GF-D8 (cell line): ENCODE data around the gene ECD.

ENCODE experiments used
- DNase-seq: peaks from one replicate; lab custom pipeline; 2025; lab: John Stamatoyannopoulos, UW

The ECD gene

GRCh38 chr10:73167783-73168464 is at the start of gene ECD, which contains the start of gene FAM149B1:
TSS of gene ECD (minus strand) at chr10:73168008. CDS start at chr10:73163937, 4,071 bp downstream.
TSS of gene FAM149B1 (plus strand) at chr10:73168119. CDS start at chr10:73168340, 221 bp downstream.
- DNase-seq = peak; percentile 75

- DNase-seq = no peak
Observed at GRCh38 chr10:73215749-73216148, 47.9 kb upstream of the ECD start.

GRCh38 chr10:73211106-73211811 is 43.5 kb upstream of the ECD start:
- DNase-seq = no peak

DNA sequence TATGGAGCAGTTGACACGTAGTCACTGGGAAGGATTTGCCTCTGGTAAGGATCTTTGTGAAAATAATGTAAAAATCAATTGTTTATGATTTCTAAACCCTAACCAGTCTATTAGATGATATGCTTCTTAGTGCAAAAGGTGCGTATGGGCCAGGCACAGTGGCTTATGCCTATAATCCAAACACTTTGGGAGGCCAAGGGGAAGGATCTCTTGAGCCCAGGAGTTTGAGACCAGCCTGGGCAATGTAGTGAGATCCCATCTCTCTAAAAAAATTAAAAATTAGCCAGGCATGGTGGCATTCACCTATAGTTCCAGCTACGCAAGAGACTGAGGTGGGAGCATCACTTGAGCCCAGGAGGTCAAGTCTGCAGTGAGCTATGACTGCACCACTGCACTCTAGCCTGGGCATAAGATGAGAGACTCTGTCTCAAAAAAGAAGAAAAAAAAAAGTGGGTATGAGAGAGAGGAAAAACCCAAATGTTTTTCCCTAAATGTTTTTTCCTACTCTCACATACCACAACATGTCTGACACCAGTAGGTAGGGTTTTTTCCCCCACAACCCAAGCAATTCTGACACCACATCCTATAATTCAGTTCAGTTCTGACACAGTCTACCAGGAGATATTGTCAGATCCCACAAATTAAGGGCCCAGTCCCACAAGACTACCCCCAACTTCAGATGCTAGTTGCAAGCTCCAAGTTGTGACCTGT is 42.7 kb upstream of the ECD start:
- DNase-seq = no peak

DNA sequence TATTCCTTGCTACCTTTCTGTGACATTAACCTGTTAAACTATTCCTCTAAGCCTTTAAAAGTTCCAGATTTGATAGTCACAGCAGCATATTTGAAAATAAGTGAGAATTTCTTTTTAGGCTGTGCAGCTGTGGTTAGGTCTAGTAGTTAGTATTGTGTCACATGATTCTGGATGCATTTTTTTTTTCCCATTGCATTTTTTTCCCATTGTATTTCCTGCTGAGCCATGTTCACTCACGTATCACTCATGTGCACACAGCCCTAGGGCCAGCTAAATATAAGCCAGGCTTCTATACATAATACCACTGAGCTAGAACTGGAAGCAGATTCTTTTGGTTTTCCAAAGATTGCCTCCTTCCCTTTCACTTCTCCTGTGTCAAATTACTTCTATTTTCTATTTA is 41.9 kb upstream of the ECD start:
- no peak for DNase-seq

GRCh38 chr10:73207883-73208282 is 40.1 kb upstream of the ECD start:
- no peak for DNase-seq

- no peak for DNase-seq
Observed at GRCh38 chr10:73206385-73206784, 38.6 kb upstream of the ECD start.

DNA sequence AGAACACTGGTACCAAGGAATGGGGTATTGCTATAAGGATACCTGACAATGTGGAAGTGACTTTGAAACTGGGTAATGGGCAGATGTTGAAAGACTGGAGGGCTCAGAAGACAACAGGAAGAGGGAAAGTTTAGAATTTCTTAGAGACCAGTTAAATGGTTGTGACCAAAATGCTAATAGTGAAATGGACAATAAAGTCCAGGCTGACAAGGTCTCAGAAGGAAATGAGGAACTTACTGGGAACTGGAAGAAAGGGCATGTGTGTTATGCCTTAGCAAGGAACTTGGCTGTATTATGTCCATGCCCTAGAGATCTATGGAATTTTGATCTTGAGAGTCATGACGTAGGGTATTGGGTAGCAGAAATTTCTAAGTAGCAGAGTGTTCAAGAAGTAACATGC is 38.1 kb upstream of the ECD start:
- DNase-seq = no peak

DNA sequence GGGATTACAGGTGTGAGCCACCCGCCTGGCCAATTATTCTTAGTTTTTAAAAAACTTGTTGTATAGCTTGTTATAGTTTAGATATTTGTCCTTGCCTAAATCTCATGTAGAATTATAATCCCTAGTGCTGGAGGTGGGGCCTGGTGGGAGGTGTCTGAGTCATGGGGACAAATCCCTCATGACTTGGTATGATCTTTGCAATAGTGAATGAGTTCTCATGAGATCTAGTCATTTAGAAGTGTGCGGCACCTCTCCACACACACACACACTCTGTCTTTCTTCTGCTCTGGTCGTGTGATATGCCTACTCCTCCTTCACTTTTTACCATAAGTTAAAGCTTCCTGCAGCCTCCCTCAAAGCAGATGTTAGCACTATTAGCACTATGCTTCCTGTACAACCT is 37.3 kb upstream of the ECD start:
- no peak for DNase-seq

GRCh38 chr10:73190188-73190587 is 22.4 kb upstream of the ECD start:
- DNase-seq = no peak

GRCh38 chr10:73186266-73186665 is 18.5 kb upstream of the ECD start:
- no peak for DNase-seq

DNA sequence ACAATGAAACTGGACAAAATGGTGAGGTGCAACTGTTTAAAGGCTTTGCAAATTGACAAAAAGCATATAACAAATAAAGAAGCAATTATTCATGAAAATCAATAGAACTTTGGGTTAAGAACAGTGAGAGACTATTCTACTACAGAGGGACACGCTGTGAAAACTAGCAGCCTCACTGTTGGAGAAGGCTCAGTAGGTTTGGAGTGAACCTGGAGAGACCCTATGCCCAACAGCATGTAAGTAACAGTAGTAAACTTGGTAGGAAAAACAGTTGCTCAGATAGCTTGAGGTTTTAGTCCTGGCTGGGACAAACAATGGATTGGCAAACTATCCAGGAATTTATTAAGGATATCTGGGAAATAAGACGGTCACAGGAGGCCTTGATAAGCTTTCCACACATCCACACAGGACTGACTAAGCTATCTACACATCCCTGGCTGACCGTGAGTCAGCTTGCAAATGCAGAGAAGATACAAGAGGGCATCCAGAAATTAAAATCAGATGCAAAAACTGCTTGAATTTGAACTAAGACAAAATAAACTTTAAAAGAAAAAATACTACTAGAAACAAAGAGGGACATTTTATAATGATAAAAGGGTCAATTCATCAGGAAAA is 16.0 kb upstream of the ECD start:
- no peak for DNase-seq

DNA sequence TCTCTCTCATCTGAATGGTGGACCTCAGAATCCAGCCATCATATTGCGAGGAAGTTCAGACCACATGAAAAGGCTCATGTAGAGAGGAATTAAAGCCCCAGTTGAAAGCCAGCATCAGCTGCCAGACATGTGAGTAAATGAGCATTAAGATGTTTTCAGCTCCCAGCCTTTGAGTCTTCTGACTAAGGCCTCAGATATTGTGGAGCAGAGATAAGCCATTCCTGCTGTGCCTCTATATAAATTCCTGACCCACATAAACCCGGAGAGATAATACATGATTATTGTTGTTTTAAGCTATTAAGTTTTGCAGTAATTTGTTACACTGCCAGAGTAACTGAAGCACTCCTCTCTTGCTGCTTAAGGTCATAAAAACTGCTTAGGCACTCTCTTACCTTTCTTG is 14.8 kb upstream of the ECD start:
- DNase-seq = no peak

GRCh38 chr10:73174148-73174925 is 6.5 kb upstream of the ECD start:
- no peak for DNase-seq

DNA sequence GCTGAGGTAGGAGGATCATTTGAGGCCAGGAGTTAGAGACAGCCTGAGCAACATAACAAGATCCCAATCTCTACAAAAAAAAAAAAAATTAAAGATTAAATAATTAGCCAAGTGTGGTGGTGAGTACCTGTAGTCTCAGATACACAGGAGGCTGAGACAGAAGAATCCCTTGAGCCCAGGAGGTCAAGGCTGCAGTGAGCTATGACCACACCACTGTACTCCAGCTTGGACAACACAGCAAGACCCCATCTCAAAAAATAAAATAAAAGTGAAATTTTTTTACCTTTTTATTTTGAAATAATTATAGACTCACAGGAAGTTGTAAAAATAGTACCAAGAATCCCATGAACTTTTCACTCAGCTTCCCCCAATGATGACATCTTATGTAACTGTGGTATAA is 5.1 kb upstream of the ECD start:
- DNase-seq = no peak

- DNase-seq = no peak
Observed at GRCh38 chr10:73169320-73169719, 1.5 kb upstream of the ECD start.

GRCh38 chr10:73168465-73168803 is 626 bp upstream of the ECD start:
- DNase-seq = no peak

GRCh38 chr10:73167458-73167782 is 388 bp downstream of the ECD start:
- DNase-seq = no peak

GRCh38 chr10:73166972-73167371 is 836 bp downstream of the ECD start:
- no peak for DNase-seq

GRCh38 chr10:73163096-73163495 is 4.7 kb downstream of the ECD start:
- no peak for DNase-seq

DNA sequence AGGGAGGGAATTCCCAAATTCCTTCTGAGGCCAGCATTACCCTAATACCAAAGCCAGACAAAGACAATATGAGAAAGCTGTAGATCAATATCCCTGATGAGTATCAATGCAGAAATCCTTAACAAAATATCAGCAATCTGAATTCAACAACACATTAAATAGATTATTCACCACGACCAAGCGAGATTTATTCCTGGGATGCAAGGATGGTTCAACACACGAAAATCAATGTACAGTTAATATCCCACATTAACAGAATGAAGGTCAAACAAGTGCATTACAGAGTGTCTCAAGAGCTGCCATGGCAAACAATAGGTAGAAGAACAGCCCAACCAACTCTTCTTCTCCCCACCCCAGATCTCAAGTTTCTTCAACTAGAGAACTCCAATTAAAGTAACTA is 6.1 kb downstream of the ECD start:
- DNase-seq = no peak

DNA sequence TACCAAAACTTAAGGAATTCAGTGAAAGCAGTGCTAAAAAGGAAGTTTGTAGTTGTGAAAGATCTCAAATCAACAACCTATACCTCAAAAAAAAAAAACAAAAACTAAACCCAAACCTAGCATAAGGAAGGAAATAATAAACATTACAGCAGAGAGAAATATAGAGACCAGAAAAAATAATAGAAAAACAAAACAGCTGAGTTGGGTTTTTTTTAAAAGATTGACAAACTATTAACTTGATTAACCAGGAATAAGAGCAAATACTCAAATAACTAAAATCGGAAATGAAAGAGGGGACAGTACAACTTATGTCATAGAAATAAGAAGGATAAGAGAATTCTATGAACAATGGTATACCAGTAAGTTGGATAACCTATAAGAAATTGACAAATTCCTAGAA is 6.7 kb downstream of the ECD start:
- DNase-seq = no peak
